Body of pancreas (tissue), 4 donors: Measurements from ENCODE around the gene DRC1. TPM values are rescaled to one million over a fixed set of nuclear protein-coding genes. Genes with fewer than 3 reads are reported as not detected.

Experiments used
- ATAC-seq: fragments of 150-250 bp; one replicate; pipeline ENCODE4 v1.9.1; 2016
- DNase-seq, 4 donors: peaks; one replicate each; pipeline ENCODE4 v3.0.0-alpha.2; 2019
- H3K27ac ChIP-seq, 4 donors: fragments of 200-600 bp; sonication (generic); 1 replicate in 3 of 4; 2 replicates in 1 of 4; pipeline versions ENCODE4 v1.5.1 to v1.6.1; 2016 to 2019; ENCODE audit warnings: mild to moderate bottlenecking in 1 of 4, mixed read lengths in 1 of 4, moderate library complexity in 1 of 4
- H3K27me3 ChIP-seq, 2 donors: fragments of 200-600 bp; sonication (generic); one replicate each; pipeline ENCODE4 v1.6.0; 2016; ENCODE audit warnings: mild to moderate bottlenecking in 1 of 2
- H3K36me3 ChIP-seq, 2 donors: fragments of 200-600 bp; sonication (generic); replicated peaks in 1 of 2; 2 replicates each; pipeline ENCODE4 v1.5.1; 2016; ENCODE audit warnings: low read depth in 2 of 2; ENCODE audit not compliant: insufficient read depth in 1 of 2
- H3K4me1 ChIP-seq: fragments of 200-600 bp; sonication (generic); one replicate; pipeline ENCODE4 v1.6.0; 2016
- H3K4me3 ChIP-seq, 2 donors: fragments of 200-600 bp; sonication (generic); 1 replicate in 1 of 2; 2 replicates in 1 of 2; pipeline ENCODE4 v1.5.1; 2016 to 2019
- H3K9me3 ChIP-seq, 3 donors: fragments of 200-600 bp; sonication (generic); 1 replicate in 2 of 3; 2 replicates in 1 of 3; pipeline ENCODE4 v1.5.1; 2016
- CTCF ChIP-seq, 7 experiments: fragments of 450-650 bp in 4 of 7; fragments of 200-600 bp in 3 of 7; sonication (generic) in 3 of 7; IDR thresholded peaks; one replicate each; pipeline ENCODE4 v1.5.1; 2016 to 2019; ENCODE audit warnings: antibody characterized with exemption in 7 of 7
- POLR2A ChIP-seq, 3 donors: fragments of 450-650 bp; IDR thresholded peaks; one replicate each; pipeline ENCODE4 v1.6.1; 2016; ENCODE audit warnings: antibody characterized with exemption in 3 of 3, mild to moderate bottlenecking in 2 of 3
- WGBS, 2 donors: methylation state at CpG; one replicate each; pipeline ENCODE4 v1.1.5; 2017; 5-methylcytosine and 5-hydroxymethylcytosine counted together
- intact Hi-C: fragments of 100-400 bp; cut with DNase I; formaldehyde crosslinking; loops from one replicate; pipeline ENCODE4 v1.15.1; 2023
- total RNA-seq, 2 donors: library from RNA; depleted of rRNA; stranded (reverse); fragments of >200 nt; gene quantifications; one replicate each; pipeline ENCODE4 v1.1.0, GENCODE V29; 2016

Gene DRC1
- total RNA-seq, 2 donors from 2014 or later, result not detected

DNA sequence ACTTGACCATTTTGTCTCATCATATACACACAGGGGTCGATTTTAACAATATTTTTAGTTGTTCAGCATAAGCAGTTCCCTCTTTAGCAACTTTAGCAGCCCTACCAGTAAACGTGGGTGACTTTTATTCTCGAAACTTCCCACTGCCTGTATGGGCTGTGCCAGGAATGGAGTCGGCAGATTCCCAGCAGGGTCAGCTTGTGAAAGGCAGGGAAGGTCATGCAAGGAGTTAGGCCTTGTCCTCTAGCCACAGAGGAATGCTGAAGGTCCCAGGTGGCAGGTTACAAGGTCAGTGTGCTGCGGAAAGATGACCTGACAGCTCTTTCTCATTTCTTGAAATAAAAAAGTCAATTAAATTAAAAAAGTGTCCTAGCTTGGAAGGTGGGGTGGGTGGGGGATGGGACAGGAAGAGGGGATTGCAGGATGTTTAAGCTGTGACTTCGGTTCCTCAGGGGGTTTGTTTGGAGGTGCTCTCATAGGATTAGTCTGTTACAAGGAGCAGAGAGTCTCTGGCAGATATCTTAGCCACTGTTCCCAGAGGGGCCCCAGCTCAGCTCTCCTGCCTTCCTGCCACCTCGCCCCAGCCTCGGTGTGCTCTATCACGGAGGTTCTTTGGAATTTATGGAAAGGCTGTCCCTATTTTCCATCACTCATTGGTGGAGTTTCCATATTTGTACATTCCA lies 21.4 kb downstream of the DRC1 start:
- DNase-seq (no peak), ATAC-seq (no peak)
- Histone ChIP-seq H3K4me3 (no peak overlapping the region), H3K4me1 (peaks cover 8% of the 10 kb centered on the region), H3K27ac (no peak overlapping the region), H3K27me3 (no peaks in the 10 kb centered on the region), H3K36me3 (no peaks in the 10 kb centered on the region), H3K9me3 (no peaks in the 10 kb centered on the region)
- intact Hi-C loops, result no loop called here
- TF ChIP-seq POLR2A (IDR thresholded peaks at IDR 0.05) (no peak), CTCF (IDR thresholded peaks at IDR 0.05) (no peak)
- 66 to 70% methylated on average over 9 of the region's 9 CpGs for WGBS, 2 donors

DNA sequence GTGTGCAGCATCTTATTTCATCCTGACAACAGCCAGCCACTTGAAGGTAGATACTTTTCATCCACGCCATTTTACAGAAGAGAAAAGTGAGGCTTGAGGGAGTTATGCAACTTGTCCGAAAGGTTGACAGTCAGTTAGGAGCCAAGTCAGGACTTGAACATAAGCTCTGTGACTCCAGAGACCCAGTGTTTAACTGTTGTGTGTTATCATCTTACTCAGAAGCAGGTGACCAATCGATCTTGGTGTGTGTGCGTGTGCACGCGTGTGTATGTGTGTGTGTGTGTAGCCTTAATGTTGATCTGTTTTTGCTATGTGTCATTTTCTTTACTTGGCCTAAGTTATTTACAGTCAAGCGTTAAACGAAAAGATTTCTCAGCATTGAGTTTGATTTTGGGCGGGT lies 22.0 kb downstream of the DRC1 start:
- 41 to 59% methylated on average over 9 of the region's 9 CpGs for WGBS, 2 donors
- ATAC-seq, result peak; percentile 48
- Histone ChIP-seq H3K27ac (peak overlapping the region in 1 of 4 donors; percentile 16), H3K4me3 (no peak overlapping the region), H3K4me1 (peaks cover 8% of the 10 kb centered on the region), H3K9me3 (no peaks in the 10 kb centered on the region), H3K36me3 (no peaks in the 10 kb centered on the region), H3K27me3 (no peaks in the 10 kb centered on the region)
- DNase-seq, result peak in 2 of 4 donors; percentile 9 to 17
- TF ChIP-seq CTCF (IDR thresholded peaks at IDR 0.05) (no peak), POLR2A (IDR thresholded peaks at IDR 0.05) (no peak)
- intact Hi-C loops, result no loop called here

GRCh38 chr2:26424221-26424620 lies 22.5 kb downstream of the DRC1 start:
- Histone ChIP-seq H3K4me3 (no peak overlapping the region), H3K9me3 (no peaks in the 10 kb centered on the region), H3K27ac (peak overlapping the region in 1 of 4 donors; percentile 16), H3K36me3 (no peaks in the 10 kb centered on the region), H3K27me3 (no peaks in the 10 kb centered on the region), H3K4me1 (peaks cover 8% of the 10 kb centered on the region)
- DNase-seq, result peak; percentile 16 to 52 (median 28)
- TF ChIP-seq CTCF (IDR thresholded peaks at IDR 0.05) (no peak), POLR2A (IDR thresholded peaks at IDR 0.05) (no peak)
- peak; percentile 62 for ATAC-seq
- intact Hi-C loops, result no loop called here
- 23 to 26% methylated on average over 3 of the region's 3 CpGs for WGBS, 2 donors

- Histone ChIP-seq H3K27ac (no peak overlapping the region), H3K9me3 (no peaks in the 10 kb centered on the region), H3K27me3 (no peaks in the 10 kb centered on the region), H3K4me3 (no peak overlapping the region), H3K4me1 (peaks cover 6% of the 10 kb centered on the region), H3K36me3 (no peaks in the 10 kb centered on the region)
- DNase-seq (no peak), ATAC-seq (no peak)
- intact Hi-C loops, result no loop called here
- WGBS, 2 donors, result 89 to 91% methylated on average over 2 of the region's 2 CpGs
- TF ChIP-seq POLR2A (IDR thresholded peaks at IDR 0.05) (no peak), CTCF (IDR thresholded peaks at IDR 0.05) (no peak)
These were observed 27.1 kb downstream of the DRC1 start for GRCh38 chr2:26428846-26429245.
